GM18519 (cell line): ENCODE results near the gene SNX2.
A peak's percentile ranks its signal among the peaks of the same experiment; 100 is the strongest.

ENCODE experiments used
- ATAC-seq: cut with Tn5 transposase; IDR thresholded peaks from one replicate; pipeline ENCODE4 v1.9.1; 2021; ENCODE audit warnings: mild to moderate bottlenecking, moderate library complexity; ENCODE audit not compliant: unreplicated experiment, low FRiP score

The SNX2 gene

DNA sequence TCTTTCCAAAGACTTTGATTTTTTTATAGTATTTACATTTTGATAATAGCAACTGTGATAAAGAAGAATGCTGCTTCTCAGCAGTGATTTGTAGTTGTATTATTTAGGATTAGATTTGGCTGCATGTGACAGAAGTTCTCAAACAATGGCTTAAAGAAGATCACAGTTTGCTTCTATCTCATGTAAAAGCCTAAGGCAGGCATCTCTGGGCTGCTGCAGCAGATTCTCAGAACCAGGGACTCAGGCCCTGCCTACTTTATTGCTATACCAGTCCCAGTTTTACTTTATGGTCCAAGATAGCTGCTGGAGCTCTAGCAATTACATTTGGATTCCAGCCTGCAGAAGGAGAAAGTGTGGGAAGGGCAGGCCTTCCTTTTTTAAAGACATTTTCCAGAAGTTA lies 8.8 kb upstream of the SNX2 start:
- no peak for ATAC-seq

DNA sequence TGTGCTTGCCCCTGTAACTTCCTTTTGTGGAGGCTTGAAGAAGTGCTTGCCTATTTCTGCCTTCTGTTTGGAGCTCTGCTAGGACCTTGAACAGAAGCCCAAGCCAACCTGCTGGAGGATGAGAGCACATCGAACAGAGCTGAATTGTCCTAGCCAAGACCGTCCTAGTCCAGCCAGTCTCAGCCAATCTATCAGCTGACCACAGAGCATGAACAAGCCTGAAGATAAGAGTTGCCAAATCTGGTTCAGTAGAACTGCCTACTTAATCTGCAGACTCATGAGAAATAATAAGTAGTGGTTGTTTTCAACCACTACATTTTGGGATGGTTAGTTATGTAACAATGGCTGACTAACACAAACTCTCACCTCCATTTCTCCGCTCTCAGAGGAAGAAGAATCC lies 4.4 kb upstream of the SNX2 start:
- ATAC-seq: no peak

DNA sequence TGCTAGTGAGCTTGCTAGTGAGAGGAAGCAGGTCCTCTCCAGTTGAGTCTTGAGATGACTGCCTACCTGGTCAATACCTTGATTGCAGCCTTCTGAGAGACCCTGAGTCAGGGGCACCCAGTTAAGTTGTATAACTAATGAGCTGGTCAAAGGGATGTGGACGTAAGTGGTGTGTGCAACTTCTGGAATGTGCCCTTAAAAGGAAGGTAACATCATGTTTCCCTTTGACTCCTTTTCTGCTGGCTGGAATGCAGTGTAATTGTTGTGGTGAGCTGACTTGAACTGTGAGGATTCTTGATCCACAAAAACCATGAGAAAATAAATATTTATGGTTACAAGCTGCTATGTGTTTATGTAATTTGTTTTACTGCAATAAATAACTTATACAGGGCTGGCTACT lies 2.4 kb upstream of the SNX2 start:
- no peak for ATAC-seq

DNA sequence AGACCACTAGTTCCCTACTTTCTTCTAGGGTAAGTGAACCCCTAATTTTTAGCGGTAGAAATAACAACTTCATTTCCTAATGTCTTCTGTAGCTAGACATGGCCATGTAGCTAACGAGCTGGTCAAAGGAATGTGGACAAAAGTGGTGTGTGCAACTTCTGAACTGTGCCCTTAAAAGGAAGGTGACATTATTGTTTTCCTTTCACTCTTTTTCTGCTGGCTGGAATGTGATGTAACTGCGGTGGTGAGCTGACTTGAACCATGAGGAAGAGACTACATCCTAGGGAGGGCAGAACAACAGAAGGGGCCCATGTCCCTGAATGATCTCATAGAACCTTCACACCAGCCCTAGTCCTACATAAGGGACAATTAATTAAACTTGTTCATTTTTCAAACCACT lies 1.3 kb upstream of the SNX2 start:
- no peak for ATAC-seq

DNA sequence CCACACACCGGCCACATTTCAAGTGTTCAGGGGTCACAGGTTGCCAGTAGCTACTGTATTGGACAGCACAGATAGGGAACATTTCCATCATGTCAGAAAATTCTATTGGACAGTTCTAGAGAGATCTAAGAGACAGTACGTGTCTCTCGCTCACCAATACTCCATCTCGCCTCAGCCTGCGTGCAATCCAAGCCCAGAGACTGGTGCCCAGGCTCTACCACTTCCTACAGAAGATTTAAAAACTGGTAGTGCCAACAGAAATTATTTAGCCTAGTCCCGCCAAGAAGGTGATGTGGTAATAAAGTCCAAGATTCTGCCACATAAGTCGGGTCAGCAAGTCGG lies 390 bp upstream of the SNX2 start:
- peak; percentile 39 for ATAC-seq

DNA sequence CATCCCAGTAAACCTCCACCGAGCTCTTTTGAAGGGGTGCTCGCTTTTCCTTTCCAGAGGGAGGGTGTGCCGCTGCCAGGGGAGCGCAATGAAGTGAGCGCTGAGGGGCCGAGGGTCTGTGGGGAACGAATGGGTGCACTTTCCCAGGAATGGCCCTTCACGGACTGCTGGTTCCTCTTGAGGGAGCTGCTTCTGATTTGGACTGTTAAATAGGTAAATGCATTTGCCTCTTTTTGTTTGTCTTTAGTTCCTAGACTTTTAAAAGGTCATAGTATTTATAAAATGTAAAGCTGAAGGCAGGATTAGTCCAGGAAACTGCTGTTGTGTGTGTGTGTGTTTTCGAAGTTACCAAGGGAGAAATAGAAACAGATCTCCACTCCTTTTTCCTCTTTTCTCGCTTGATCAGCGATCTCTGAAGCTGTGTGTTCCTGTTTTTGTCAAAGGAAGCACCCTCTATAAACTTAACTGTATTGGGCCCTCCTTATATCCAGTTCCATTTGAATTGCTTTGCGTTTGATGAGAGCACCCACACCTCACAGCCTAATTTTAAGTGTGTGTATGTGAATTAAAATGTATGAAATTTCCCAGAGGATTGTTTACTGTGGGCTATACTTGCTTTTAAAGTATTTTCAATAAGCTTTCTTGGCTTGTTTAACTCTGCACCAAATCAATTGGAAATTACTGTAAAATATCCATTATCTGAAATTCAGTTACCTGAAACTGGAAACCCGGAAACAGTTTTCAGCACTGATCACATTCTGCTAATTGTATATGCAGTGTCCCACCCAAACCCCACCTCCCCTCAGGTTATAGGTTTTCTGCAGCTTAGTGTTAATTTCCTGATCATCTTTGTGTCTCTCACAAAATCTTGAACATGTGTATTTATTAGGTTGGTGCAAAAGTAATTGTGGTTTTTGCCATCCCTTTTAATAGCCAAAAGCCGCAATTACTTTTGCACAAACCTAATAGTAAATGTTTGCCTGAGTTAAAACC lies 966 bp downstream of the SNX2 start:
- no peak for ATAC-seq

DNA sequence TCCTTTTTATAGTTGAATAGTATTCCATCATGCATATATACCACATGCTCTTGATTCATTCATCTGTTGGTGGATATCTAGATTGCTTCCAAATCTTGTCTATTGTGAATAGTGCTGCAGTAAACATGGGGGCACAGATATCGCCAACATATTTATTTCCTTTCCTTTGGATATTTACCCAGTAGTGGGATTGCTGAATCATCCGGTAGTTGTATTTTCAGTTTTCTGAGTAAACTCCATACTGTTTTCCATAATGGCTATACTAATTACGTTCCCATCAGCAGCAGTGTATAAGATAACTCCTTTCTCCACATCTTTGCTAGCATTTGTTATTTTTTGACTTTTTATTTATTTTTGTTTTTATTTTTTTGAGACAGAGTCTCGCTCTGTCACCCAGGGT lies 3.3 kb downstream of the SNX2 start:
- ATAC-seq: no peak

DNA sequence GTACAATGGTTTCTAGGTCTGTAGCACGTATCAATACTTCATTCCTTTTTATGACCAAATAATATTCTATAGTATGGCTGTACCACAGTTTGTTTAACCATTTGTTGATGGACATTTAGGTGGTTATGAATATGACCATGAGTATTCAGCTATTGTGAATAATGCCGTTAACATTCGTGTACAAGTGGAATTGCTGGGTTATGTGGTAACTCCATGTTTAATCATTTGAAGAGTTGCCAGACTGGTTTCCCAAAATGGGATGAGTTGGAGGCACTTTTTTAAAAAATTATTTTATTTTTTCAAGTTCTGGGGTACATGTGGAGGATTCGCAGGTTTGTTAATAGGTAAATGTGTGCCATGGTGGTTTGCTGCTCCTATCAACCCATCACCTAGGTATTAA lies 4.6 kb downstream of the SNX2 start:
- ATAC-seq: no peak

DNA sequence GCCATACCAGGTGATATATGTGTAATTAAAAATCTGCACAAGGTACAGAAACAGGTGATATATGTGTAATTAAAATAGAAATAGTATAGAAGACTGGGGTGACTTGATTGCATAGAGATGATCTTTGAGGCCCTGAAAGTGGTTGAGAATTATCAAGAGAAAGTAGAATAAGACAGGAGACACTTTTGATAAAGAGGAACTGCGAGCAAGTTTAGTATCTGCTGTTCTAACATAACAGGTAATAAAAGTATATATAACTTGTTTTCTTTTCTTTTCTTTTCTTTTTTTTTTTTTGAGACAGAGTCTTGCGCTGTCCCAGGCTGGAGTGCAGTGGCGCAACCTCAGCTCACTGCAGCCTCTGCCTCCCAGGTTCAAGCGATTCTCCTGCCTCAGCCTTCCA lies 5.4 kb downstream of the SNX2 start:
- no peak for ATAC-seq

DNA sequence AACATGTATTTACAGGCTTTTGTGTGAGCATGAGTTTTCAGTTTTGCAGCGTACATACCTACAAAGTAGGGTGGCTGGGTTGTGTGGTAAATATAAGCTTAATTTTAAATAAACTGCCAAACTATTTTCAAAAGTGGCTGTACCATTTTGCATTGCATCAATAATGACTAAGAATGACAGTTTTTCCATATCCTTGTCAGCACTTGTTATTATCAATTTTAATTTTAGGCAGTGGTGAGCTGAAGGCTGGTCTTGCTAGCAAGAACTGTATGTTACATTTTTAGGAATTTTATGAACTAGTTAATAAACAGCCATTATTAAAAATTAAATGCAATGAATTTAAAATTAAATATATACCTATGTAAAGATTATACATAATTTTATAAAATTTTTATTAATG lies 6.6 kb downstream of the SNX2 start:
- ATAC-seq: no peak

DNA sequence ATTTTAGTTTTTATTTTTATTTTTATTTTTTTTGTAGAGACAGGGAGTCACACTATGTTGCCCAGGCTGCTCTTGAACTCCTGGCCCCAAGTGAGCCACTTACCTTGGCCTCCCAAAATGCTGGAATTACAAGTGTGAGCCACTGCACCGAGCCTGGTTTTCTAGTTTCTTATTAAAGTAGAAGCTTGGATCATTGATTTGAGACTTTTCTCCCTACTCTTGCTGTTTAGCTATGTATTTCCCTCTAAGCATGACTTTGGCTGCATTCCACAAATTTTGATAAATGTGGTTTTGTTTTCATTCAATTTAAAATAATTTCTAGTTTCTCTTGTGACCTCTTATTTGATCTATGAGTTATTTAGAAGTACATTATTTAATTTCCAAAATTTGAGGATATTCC lies 10.4 kb downstream of the SNX2 start:
- ATAC-seq: no peak

DNA sequence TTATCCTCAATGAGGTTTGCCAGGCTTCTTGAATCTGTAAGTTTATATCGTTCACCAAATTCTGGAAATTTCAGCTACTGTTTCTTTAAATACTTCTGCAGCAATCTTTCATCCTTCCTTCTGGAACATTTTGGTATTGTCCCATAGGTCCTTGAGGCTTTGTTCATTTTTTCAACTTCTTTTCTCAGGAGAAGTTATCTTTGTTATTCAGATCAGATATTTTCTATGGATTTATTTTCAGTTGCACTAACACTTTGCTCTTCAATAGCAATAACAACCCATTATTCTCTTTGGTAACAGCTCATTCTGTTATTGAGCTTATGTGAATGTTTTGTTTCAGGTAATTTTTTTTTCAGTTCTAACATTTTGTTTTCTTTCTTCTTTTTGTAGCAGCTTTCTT lies 13.5 kb downstream of the SNX2 start:
- no peak for ATAC-seq

DNA sequence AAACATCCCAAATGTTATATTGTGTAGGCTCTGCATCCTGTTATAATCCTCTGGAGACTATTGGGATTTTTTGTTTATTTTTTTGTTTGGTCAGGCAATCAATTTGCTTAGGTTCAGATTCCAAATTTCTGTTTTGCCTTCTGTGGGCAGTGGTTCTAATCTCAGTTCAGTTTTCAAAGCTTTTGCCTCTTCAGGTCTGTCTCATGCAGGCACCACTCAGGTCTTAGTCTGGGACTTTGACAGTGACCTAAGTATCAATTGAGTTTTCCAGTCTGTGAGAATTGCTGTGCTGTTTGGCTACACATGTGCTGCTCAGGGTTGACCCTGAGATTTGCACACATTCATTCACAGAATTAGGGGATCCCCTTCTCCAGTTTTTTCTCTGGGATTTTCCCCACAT lies 14.1 kb downstream of the SNX2 start:
- no peak for ATAC-seq

DNA sequence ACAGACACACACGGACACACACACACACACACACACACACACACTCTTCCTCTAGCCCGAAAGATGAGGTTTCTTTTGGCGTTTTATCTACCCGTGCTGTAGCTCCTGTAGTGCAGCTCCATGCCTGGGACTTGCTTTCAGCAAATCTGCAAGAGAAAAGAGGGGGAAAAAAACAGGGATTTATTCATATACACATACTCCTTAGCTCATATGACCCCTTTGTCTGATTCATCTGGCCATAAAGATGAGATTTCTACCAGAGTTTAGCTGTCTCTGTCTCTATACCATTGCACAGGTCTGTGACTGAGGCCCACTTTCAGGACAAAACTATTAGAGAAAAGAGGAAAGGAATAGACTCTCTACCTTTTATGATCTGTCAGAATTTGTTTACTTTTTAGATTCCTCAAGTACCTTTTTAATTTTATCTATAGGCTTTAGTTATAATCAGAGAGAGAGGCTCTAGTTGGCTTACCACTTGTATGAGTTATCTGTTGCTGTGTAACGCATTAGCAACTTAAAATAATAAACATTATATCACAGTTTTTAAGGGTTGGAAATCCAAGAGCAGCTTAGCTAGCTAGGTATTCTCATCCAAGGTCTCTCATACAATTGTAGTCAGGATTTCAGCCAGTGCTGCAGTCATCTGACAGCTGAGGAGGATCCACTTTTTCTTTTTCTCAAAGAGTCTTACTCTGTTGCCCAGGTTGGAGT lies 14.7 kb downstream of the SNX2 start:
- no peak for ATAC-seq

DNA sequence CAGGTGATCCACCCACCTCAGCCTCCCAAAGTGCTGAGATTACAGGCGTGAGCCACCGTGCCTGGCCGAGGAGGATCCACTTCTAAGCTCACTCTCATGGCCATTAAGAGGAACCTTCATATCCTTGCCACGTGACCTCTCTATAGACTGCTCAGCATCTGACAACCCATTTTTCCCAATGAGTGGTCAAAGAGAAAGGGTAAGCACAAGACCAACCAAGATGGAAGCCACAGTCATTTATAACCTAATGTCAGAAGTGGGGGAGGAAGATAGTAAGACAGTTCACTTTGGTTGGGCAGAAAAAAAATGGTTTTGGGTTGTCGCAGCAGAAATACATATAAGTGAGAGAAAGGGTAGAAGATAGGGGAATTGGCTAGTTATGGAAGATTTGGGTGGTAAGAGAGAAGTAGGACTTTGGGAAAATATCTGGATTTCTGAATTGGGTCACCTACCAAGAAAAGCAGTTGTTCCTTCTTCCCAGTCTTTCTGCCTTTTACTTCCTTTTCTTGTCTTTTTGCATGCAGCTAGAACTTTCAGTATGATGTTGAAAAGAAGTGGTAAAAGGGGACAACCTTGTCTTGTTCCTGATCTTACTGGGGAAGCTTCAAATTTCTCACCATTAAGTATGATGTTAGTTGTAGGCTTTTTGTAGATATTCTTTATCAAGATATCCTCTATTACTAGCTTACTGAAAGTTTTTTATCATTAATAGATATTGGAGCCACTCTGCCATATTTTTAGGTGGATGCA lies 15.6 kb downstream of the SNX2 start:
- no peak for ATAC-seq

DNA sequence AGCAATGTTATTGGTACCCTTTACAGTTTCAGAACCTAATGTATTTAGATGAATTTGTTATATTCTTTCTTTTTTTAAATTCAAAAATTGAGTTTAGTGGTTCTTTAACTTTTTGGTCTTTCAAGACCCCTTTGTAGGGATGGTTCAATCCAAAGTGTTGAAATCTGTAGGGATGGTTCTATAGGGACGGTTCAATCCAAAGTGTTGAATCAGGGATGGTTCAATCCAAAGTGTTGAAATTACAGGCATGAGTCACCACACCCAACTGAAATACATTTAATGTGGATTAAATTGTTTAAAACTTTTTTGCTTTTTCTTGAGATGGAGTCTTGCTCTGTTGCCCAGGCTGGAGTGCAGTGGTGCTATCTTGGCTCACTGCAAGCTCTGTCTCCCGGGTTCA lies 30.6 kb downstream of the SNX2 start:
- no peak for ATAC-seq

DNA sequence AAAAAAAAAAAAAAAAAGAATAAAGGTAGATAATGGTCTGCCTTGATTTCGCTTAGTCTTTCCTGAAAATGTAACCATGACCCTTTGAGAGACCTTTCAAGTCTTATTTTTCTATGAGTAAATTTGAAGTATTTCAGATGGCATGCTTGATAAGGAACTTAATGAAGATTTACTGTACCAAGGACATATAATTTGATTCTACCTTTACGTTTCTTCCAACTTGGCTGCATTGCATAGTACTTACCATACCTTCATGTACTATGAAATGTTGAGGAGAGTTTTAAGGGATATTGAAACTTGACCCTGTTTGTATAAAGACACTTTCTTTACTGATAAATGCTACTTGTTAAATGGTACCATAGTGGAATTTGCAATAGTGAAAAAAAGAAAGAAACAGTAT lies 35.5 kb downstream of the SNX2 start:
- ATAC-seq: no peak

DNA sequence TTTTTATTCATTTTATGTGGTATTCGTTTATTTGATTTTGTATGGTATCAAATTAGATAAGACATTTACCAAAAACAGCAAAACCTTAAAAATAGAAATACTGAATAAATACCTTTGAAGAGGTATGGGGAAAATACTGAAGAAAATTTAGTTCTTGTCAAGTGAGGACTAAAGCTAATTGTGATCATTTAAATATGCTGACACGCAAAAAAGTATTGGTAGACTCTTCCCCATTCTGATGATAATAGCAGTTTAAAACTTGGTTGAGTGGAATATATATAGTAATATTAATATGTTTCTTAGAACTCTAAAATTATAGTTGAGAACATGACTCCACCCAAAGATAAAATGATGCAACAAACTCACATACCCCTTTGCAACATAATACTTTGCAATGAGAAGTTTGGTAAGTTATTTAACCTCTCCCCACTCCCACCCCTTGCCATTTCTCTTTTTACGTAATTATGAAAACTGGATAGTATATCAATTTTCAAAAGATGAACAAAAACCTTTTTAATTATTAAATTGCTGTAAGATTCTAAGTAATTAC lies 40.4 kb downstream of the SNX2 start:
- no peak for ATAC-seq

DNA sequence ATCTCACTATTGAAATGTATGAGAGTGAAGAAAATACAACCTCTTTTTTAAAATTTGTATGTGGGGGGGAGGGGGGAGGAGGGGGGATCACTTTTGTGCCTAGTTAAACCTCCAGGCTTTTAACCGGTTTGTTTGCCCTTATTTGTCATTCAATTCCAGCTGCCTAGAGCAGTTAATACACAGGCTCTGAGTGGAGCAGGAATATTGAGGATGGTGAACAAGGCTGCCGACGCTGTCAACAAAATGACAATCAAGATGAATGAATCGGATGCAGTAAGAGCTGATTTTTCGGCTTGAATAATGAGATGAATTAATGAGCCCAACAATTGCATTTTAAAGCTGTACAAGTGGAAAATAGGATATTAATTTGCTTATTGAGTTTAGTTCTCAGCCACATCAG lies 41.9 kb downstream of the SNX2 start:
- no peak for ATAC-seq

DNA sequence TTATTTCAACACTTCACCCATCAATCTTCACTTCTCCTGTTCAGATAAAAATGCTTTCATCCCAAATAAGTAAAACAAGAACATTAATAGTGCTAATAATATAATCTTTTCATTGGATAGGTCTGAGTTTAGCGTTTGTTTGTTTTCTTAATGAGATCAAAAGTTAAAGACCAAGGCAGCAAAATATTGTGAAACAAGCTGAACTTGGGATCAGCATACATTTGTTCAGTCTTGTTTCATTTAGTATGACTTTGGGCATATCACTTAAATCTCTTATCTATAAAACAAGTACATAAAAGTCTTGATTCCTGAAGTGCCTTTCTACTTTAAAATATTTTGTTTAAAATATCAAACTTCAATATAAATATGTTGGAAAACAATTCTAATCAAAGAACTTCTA lies 57.1 kb downstream of the SNX2 start:
- ATAC-seq: no peak

DNA sequence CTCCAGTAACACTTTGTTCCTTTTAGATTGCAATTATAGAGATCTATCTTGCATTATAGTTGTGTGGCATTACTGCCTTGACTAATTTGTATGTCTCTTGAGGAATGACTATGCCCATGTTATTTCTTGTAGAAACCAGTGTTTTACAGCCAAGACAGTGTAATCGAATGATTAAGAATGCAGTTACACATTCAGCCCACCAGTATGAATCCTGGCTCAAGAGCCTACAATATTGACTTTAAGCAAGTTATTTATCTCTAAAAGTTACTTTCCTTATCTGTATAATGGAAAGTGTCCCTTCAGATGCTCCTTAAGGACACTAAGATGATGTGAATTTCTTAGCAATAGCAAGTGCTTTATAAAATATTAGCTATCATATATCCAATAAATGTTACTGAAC lies 60.8 kb downstream of the SNX2 start:
- ATAC-seq: no peak
